Activated naive CD8-positive, alpha-beta T cell treated with anti-CD3 and anti-CD28 coated beads, Interleukin-2, amount 50 U/mL, for 24 hours (primary cell): ENCODE data around the gene KYNU.
A peak's percentile ranks its signal among the peaks of the same experiment; 100 is the strongest.
"Not testable (repeated sequence)": the region's sequence is repeated elsewhere in the genome, so short reads cannot be mapped to it uniquely, and the experiment has no call there.

Source experiments
- ATAC-seq: fragments of 150-1000 bp; cut with Tn5 transposase; one replicate; pipeline ENCODE4 v1.10.0; 2021
- DNase-seq: peaks from one replicate; pipeline ENCODE4 v3.0.0; 2021
- H3K27ac Mint-ChIP-seq: one replicate; pipeline ENCODE4 v1.8.0; 2021; ENCODE audit warnings: mild to moderate bottlenecking, mixed read lengths
- H3K27me3 Mint-ChIP-seq: one replicate; pipeline ENCODE4 v1.8.0; 2021; ENCODE audit warnings: mixed read lengths
- H3K36me3 Mint-ChIP-seq: one replicate; pipeline ENCODE4 v1.8.0; 2021; ENCODE audit warnings: low read depth, mixed read lengths
- H3K4me1 Mint-ChIP-seq: one replicate; pipeline ENCODE4 v1.8.0; 2021; ENCODE audit warnings: mixed read lengths
- H3K4me3 Mint-ChIP-seq: one replicate; pipeline ENCODE4 v1.8.0; 2021; ENCODE audit warnings: mild to moderate bottlenecking, moderate library complexity, mixed read lengths
- H3K9me3 Mint-ChIP-seq: one replicate; pipeline ENCODE4 v1.8.0; 2021; ENCODE audit warnings: mixed read lengths

Gene KYNU

GRCh38 chr2:142877216-142877838 is at the start of gene KYNU:
KYNU (plus strand) TSS chr2:142877664; CDS start chr2:142885368, 7,704 bp downstream.
- ATAC-seq (no peak), DNase-seq (no peak)
- H3K27me3 Mint-ChIP-seq: no peaks in the 10 kb centered on the region
- peaks cover 4% of the 10 kb centered on the region for H3K4me1 Mint-ChIP-seq
- no peaks in the 10 kb centered on the region for H3K36me3 Mint-ChIP-seq
- H3K27ac Mint-ChIP-seq: no peak within 1 kb of the TSS
- H3K4me3 Mint-ChIP-seq: peak within 1 kb of the TSS; percentile 31
- H3K9me3 Mint-ChIP-seq: no peaks in the 10 kb centered on the region

GRCh38 chr2:142834021-142834420 is 43.4 kb upstream of the KYNU start:
- no peak overlapping the region for H3K27ac Mint-ChIP-seq
- no peaks in the 10 kb centered on the region for H3K36me3 Mint-ChIP-seq
- H3K4me3 Mint-ChIP-seq: no peak overlapping the region
- ATAC-seq: no peak
- DNase-seq: no peak
- H3K9me3 Mint-ChIP-seq: no peaks in the 10 kb centered on the region
- no peaks in the 10 kb centered on the region for H3K4me1 Mint-ChIP-seq
- H3K27me3 Mint-ChIP-seq: peaks cover 2% of the 10 kb centered on the region

DNA sequence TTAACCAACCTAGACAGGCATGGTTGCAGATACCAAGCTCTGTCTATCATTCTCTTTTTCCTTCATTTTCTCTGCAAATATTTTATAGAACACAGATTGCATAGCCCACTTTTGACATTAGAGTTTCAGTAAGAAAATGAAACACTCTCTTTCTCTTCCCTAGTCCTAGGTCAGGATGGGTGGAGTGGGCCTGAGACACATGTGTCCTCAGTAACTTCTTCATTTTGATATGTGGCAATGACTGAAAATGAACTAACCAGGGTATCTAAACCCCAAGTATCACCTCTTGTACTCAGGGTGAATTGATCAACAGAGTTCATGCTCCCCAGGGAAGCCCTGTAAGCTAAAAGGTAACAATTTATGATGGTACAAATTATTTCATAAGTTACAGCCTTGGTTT is 37.0 kb upstream of the KYNU start:
- Mint-ChIP-seq H3K27me3 (peaks cover 2% of the 10 kb centered on the region), H3K4me3 (no peak overlapping the region), H3K4me1 (no peaks in the 10 kb centered on the region), H3K27ac (no peak overlapping the region), H3K36me3 (no peaks in the 10 kb centered on the region), H3K9me3 (no peaks in the 10 kb centered on the region)
- DNase-seq (no peak), ATAC-seq (no peak)

DNA sequence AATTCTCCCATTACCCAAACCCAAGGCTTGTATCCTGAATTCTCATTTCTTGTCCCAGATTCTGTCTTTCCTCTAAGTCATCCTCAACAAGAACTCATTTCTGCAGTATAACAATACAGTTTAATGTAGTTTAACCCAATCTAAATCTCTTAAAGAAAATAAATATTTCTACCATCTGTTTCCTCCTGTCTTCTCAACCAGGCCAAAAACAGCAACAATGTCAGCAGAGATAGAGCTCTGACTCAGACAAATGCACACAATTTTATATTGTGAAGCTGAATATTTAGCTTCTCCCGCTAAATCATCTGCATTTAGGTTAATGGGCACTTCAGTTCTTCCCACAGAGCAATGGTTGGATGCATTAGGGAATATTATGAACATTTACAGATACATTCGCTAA is 35.7 kb upstream of the KYNU start:
- Mint-ChIP-seq H3K27me3 (no peaks in the 10 kb centered on the region), H3K36me3 (no peaks in the 10 kb centered on the region), H3K4me1 (no peaks in the 10 kb centered on the region), H3K27ac (no peak overlapping the region), H3K4me3 (no peak overlapping the region), H3K9me3 (no peaks in the 10 kb centered on the region)
- DNase-seq (no peak), ATAC-seq (no peak)

DNA sequence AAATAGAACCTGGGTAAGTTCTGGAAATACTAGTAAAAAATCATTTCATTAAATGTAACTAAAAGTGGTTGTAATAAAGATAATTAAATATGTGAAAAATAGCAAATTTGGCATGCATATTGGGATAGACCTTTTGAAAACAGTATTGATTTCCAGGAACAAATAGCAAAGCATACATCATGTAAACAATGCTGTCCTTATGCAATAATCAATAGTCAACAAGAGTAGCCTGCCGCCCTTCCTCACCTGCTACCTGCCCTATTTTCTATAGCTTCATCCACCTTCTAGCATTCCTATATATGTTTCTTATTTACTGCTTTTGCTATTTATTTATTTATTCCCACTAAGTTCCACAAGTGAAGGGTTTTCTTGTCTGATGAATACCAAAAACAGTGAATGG is 35.1 kb upstream of the KYNU start:
- no peaks in the 10 kb centered on the region for H3K36me3 Mint-ChIP-seq
- H3K27me3 Mint-ChIP-seq: no peaks in the 10 kb centered on the region
- ATAC-seq (no peak), DNase-seq (no peak)
- H3K4me3 Mint-ChIP-seq: no peak overlapping the region
- H3K27ac Mint-ChIP-seq: no peak overlapping the region
- H3K9me3 Mint-ChIP-seq: no peaks in the 10 kb centered on the region
- H3K4me1 Mint-ChIP-seq: no peaks in the 10 kb centered on the region

DNA sequence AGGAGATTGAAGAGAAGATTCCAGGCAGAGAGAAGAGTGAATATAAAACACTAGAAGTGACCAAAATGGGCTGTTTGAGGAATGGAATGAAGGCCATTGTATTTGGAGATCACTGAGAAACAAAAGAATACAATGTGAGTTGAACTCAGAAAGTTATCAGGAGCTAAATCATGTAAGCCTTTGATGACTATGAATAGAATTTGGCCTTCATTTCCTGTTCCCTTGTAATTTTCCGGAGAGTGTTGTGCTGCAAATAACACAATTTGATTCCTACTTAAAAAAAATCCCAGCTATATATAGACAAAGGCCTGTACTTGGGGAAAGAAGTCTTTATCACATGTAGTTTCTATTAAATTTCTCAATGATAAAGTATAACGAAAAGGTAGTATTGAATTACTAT is 33.7 kb upstream of the KYNU start:
- H3K4me3 Mint-ChIP-seq: no peak overlapping the region
- no peaks in the 10 kb centered on the region for H3K9me3 Mint-ChIP-seq
- DNase-seq (no peak), ATAC-seq (no peak)
- H3K27me3 Mint-ChIP-seq: no peaks in the 10 kb centered on the region
- H3K4me1 Mint-ChIP-seq: no peaks in the 10 kb centered on the region
- H3K36me3 Mint-ChIP-seq: no peaks in the 10 kb centered on the region
- H3K27ac Mint-ChIP-seq: no peak overlapping the region

DNA sequence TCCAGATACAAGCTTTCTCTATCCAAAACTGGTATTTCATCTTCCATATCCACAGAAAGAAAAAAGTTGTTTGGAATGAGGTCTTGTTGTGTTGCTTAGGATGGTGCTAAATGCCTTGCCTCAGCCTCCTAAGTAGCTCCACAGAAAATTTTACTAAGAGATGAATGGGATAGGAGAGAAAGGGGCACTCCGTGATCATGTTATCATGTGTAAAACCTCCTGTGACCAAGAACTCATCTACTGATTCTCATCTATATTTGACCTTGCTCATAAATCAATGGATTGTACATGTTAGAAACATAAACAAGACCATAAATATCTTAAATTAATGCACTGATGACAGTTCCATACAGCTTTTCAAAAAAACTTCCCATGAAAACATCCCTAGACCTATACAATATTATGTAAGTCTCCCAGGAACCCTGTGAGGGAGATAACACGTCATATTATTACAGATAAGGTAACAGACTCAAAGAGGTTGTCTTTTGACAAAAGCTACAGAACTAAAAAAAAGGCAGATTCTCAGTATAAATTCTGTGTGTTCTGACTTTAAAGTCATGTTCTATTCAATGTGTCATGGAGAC is 29.3 kb upstream of the KYNU start:
- ATAC-seq (no peak), DNase-seq (no peak)
- Mint-ChIP-seq H3K4me1 (no peaks in the 10 kb centered on the region), H3K27ac (no peak overlapping the region), H3K36me3 (no peaks in the 10 kb centered on the region), H3K27me3 (no peaks in the 10 kb centered on the region), H3K4me3 (no peak overlapping the region), H3K9me3 (no peaks in the 10 kb centered on the region)

GRCh38 chr2:142849820-142850219 is 27.6 kb upstream of the KYNU start:
- no peaks in the 10 kb centered on the region for H3K4me1 Mint-ChIP-seq

DNA sequence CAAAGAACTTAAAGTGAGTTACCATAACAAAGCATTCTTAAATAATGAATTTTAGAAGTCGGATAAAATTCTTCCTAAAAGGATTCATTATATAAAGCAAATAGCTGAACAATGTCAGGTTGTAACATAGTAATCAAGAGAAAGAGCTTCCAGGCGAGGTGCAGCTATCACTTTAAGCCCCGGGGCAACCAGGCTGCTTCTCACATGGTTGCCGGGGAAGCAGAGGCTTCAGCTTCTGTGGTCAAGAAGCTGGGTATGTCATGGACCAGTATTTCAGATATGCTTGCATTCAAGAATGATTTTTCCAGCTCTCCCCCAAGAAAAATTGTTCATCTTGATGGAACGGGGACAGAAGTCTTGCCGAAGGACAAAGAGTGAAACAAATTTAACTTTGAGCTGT is 23.6 kb upstream of the KYNU start:
- Mint-ChIP-seq H3K9me3 (no peaks in the 10 kb centered on the region), H3K4me1 (no peaks in the 10 kb centered on the region), H3K27ac (no peak overlapping the region), H3K27me3 (no peaks in the 10 kb centered on the region), H3K4me3 (no peak overlapping the region), H3K36me3 (no peaks in the 10 kb centered on the region)
- no peak for ATAC-seq
- no peak for DNase-seq

More at GRCh38 chr2:142849820-142850219, 27.6 kb upstream of the KYNU start:
- Mint-ChIP-seq H3K27ac (no peak overlapping the region), H3K36me3 (no peaks in the 10 kb centered on the region), H3K9me3 (no peaks in the 10 kb centered on the region), H3K27me3 (no peaks in the 10 kb centered on the region), H3K4me3 (no peak overlapping the region)
- ATAC-seq: no peak
- DNase-seq: no peak

- Mint-ChIP-seq H3K4me1 (no peaks in the 10 kb centered on the region), H3K9me3 (no peaks in the 10 kb centered on the region), H3K36me3 (no peaks in the 10 kb centered on the region), H3K27ac (no peak overlapping the region), H3K27me3 (peaks cover 2% of the 10 kb centered on the region), H3K4me3 (no peak overlapping the region)
- no peak for ATAC-seq
- no peak for DNase-seq
Observed at GRCh38 chr2:142857256-142858164, 20.0 kb upstream of the KYNU start.

DNA sequence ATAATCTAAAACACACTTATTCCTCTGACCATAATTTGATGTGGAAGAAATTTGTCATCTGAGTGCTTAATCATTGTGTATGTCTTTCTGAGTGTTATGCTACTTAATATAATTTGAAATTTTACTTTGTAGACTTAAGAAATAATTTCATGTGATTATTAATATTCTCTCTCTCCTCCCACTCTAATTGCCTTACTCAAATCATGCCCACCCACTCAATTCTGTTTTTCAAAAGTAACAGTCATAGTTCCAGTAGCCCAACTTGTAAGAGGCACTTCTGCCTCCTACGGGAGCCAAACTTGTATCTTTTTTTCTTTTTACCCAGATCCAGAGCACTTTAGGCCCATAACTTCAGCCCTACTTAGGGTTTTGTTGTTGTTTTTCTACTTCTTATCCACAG is 18.5 kb upstream of the KYNU start:
- no peaks in the 10 kb centered on the region for H3K36me3 Mint-ChIP-seq
- H3K27me3 Mint-ChIP-seq: peaks cover 2% of the 10 kb centered on the region
- no peaks in the 10 kb centered on the region for H3K9me3 Mint-ChIP-seq
- no peaks in the 10 kb centered on the region for H3K4me1 Mint-ChIP-seq
- DNase-seq: no peak
- ATAC-seq: no peak
- H3K4me3 Mint-ChIP-seq: no peak overlapping the region
- no peak overlapping the region for H3K27ac Mint-ChIP-seq

DNA sequence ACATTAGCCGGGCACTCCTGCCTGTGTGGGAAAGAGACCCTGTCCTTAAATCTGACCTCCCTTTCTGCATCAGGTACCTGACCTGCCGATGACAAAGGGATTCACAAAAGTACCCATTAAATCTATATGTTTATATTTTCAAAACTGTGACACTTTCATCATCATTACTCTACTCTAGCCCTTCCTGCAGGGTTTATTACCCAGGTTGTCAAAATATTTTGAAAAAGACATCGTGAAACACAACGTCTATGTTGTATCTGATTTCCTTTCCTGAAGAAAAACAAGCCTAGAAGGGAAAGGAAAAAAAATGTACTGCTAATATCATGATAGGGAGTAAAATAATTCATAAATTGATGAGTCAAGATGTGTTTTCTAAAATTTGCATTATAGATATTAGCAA is 15.2 kb upstream of the KYNU start:
- H3K4me3 Mint-ChIP-seq: no peak overlapping the region
- no peaks in the 10 kb centered on the region for H3K36me3 Mint-ChIP-seq
- DNase-seq (no peak), ATAC-seq (no peak)
- H3K27ac Mint-ChIP-seq: no peak overlapping the region
- no peaks in the 10 kb centered on the region for H3K9me3 Mint-ChIP-seq
- peaks cover 2% of the 10 kb centered on the region for H3K27me3 Mint-ChIP-seq
- peaks cover 3% of the 10 kb centered on the region for H3K4me1 Mint-ChIP-seq

DNA sequence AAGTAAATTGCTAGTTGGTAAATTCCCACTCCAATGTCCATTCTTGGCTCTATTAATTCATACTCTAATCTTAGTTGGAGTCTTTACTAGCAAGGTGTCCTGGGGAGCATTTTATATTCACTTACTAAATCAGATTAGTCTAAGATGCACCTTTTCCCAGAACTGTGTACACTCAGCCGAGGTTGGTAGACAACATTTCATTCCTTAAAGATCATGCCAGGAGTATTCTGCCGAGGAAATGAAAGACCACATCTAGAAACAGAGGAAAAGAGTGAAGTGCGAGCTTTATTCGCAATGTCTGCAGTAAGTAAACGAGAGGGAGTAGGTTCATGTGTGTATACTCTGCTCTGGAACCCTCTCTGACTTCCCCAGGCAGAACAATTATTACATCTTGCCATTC is 14.6 kb upstream of the KYNU start:
- ATAC-seq: no peak
- H3K27me3 Mint-ChIP-seq: peaks cover 2% of the 10 kb centered on the region
- DNase-seq: no peak
- H3K36me3 Mint-ChIP-seq: no peaks in the 10 kb centered on the region
- H3K4me1 Mint-ChIP-seq: peaks cover 5% of the 10 kb centered on the region
- H3K4me3 Mint-ChIP-seq: no peak overlapping the region
- no peaks in the 10 kb centered on the region for H3K9me3 Mint-ChIP-seq
- no peak overlapping the region for H3K27ac Mint-ChIP-seq

- Mint-ChIP-seq H3K36me3 (no peaks in the 10 kb centered on the region), H3K27ac (no peak overlapping the region), H3K27me3 (peaks cover 2% of the 10 kb centered on the region), H3K4me1 (peaks cover 5% of the 10 kb centered on the region), H3K9me3 (no peaks in the 10 kb centered on the region), H3K4me3 (no peak overlapping the region)
- ATAC-seq (no peak), DNase-seq (no peak)
Observed at GRCh38 chr2:142863485-142863961, 13.9 kb upstream of the KYNU start.

- H3K4me1 Mint-ChIP-seq: not testable (repeated sequence)
Observed at GRCh38 chr2:142864605-142865004, 12.9 kb upstream of the KYNU start.

More at GRCh38 chr2:142864605-142865004, 12.9 kb upstream of the KYNU start:
- H3K4me3 Mint-ChIP-seq, H3K36me3 Mint-ChIP-seq, H3K27me3 Mint-ChIP-seq, H3K9me3 Mint-ChIP-seq, DNase-seq, H3K27ac Mint-ChIP-seq, ATAC-seq: not testable (repeated sequence)
